IMR-90 (cell line): ENCODE measurements around the gene SULT1E1. TPM values are rescaled to one million over a fixed set of nuclear protein-coding genes. Genes with fewer than 3 reads are reported as not detected.

Experiments used
- ATAC-seq: fragments of 200-7000 bp; cut with Tn5 transposase; 2 replicates; pipeline ENCODE4 v1.9.1; 2020; ENCODE audit warnings: low read depth, mild to moderate bottlenecking, moderate library complexity
- BruUV-seq: library from RNA; stranded (reverse); fragments of 400-500 nt; replicated peaks from 2 replicates; lab custom pipeline; 2021; lab: Mats Ljungman, UMichigan
- CTCF ChIA-PET: fragments of 300-600 bp; formaldehyde crosslinking; extraction: SDS; loops from one replicate; lab custom pipeline; 2021; ENCODE audit warnings: antibody characterized with exemption; lab: Yijun Ruan, JAX
- POLR2A ChIA-PET: fragments of 300-600 bp; sonication (Branson Sonifier 250); formaldehyde crosslinking; loops from one replicate; lab custom pipeline; 2022; ENCODE audit warnings: antibody characterized with exemption; ENCODE audit not compliant: unreplicated experiment; lab: Charles Lee
- DNase-seq: peaks from one replicate; pipeline ENCODE4 v3.0.0; 2013
- H2AFZ ChIP-seq: replicated peaks from 2 replicates; pipeline ENCODE3; 2013; ENCODE audit warnings: low read length, mild to moderate bottlenecking; ENCODE audit not compliant: poor library complexity
- H2AK5ac ChIP-seq: 2 replicates; pipeline ENCODE4 v1.6.1; 2013; ENCODE audit warnings: low read depth, low read length, inconsistent platforms
- H2AK9ac ChIP-seq: replicated peaks from 2 replicates; pipeline ENCODE3; 2013; ENCODE audit warnings: mild to moderate bottlenecking, low read depth, low read length, moderate library complexity; ENCODE audit not compliant: poor library complexity
- H2BK120ac ChIP-seq: 2 replicates; pipeline ENCODE4 v1.6.1; 2013; ENCODE audit warnings: low read depth, low read length, inconsistent platforms
- H2BK15ac ChIP-seq: 3 replicates; pipeline ENCODE4 v1.6.1; 2013; ENCODE audit warnings: low read depth, low read length, inconsistent platforms
- H2BK20ac ChIP-seq: 2 replicates; pipeline ENCODE4 v1.6.1; 2013; ENCODE audit warnings: low read depth, mild to moderate bottlenecking, inconsistent platforms, low read length, moderate library complexity
- H2BK5ac ChIP-seq: 2 replicates; pipeline ENCODE4 v1.6.1; 2013; ENCODE audit warnings: mild to moderate bottlenecking, low read depth, low read length, inconsistent platforms; ENCODE audit not compliant: poor library complexity, severe bottlenecking
- H3K14ac ChIP-seq: replicated peaks from 2 replicates; pipeline ENCODE4 v1.6.1; 2013; ENCODE audit warnings: low read depth, low read length, inconsistent platforms
- H3K18ac ChIP-seq: 2 replicates; pipeline ENCODE4 v1.6.1; 2013; ENCODE audit warnings: low read depth, low read length, control low read depth
- H3K23ac ChIP-seq: 2 replicates; pipeline ENCODE4 v1.6.1; 2013; ENCODE audit warnings: low read depth, low read length, inconsistent platforms
- H3K27ac ChIP-seq: 2 replicates; pipeline ENCODE4 v1.5.1; 2013; ENCODE audit warnings: mild to moderate bottlenecking, control low read depth, low read length; ENCODE audit not compliant: insufficient read depth
- H3K27me3 ChIP-seq: 2 replicates; pipeline ENCODE4 v1.6.1; 2013; ENCODE audit warnings: low read length; ENCODE audit not compliant: control insufficient read depth, insufficient read depth
- H3K36me3 ChIP-seq: 2 replicates; pipeline ENCODE4 v1.6.1; 2013; ENCODE audit warnings: low read length, mixed read lengths; ENCODE audit not compliant: control insufficient read depth, insufficient read depth
- H3K4ac ChIP-seq: 2 replicates; pipeline ENCODE4 v1.6.1; 2013; ENCODE audit warnings: low read depth, low read length, inconsistent platforms
- H3K4me1 ChIP-seq: 2 replicates; pipeline ENCODE4 v1.6.1; 2013; ENCODE audit warnings: low read length, mixed read lengths; ENCODE audit not compliant: control insufficient read depth, insufficient read depth
- H3K4me2 ChIP-seq: 2 replicates; pipeline ENCODE4 v1.6.1; 2013; ENCODE audit warnings: low read depth, mild to moderate bottlenecking, control low read depth, low read length, moderate library complexity
- H3K4me3 ChIP-seq: 2 replicates; pipeline ENCODE4 v1.5.1; 2013; ENCODE audit warnings: low read depth, mild to moderate bottlenecking, control low read depth, low read length, moderate library complexity; ENCODE audit not compliant: insufficient read depth
- H3K56ac ChIP-seq: 2 replicates; pipeline ENCODE4 v1.6.1; 2013; ENCODE audit warnings: low read length, inconsistent platforms; ENCODE audit not compliant: insufficient read depth; ENCODE audit errors: extremely low read depth
- H3K79me1 ChIP-seq, 2 experiments: 2 replicates each; pipeline ENCODE4 v1.6.1; 2013; ENCODE audit warnings: low read length in 2 of 2, inconsistent platforms in 1 of 2, low read depth in 1 of 2
- H3K9ac ChIP-seq: 2 replicates; pipeline ENCODE4 v1.6.1; 2013; ENCODE audit warnings: low read depth, low read length, control low read depth
- H3K9me1 ChIP-seq: 2 replicates; pipeline ENCODE4 v1.6.1; 2013; ENCODE audit warnings: low read length, inconsistent platforms; ENCODE audit not compliant: insufficient read depth
- H3K9me3 ChIP-seq: 2 replicates; pipeline ENCODE4 v1.6.1; 2013; ENCODE audit warnings: low read length; ENCODE audit not compliant: control insufficient read depth, insufficient read depth
- H4K20me1 ChIP-seq: 2 replicates; pipeline ENCODE4 v1.6.1; 2013; ENCODE audit warnings: low read length, inconsistent platforms; ENCODE audit not compliant: insufficient read depth
- H4K5ac ChIP-seq: 2 replicates; pipeline ENCODE4 v1.6.1; 2013; ENCODE audit warnings: mild to moderate bottlenecking, low read depth, low read length, control low read depth
- H4K8ac ChIP-seq, 2 experiments: 2 replicates each; pipeline ENCODE4 v1.6.1; 2013; ENCODE audit warnings: low read depth in 2 of 2, low read length in 2 of 2, control low read depth in 1 of 2, inconsistent platforms in 1 of 2
- H4K91ac ChIP-seq: 2 replicates; pipeline ENCODE4 v1.6.1; 2013; ENCODE audit warnings: low read depth, low read length, inconsistent platforms; ENCODE audit not compliant: insufficient read depth
- RCOR1 ChIP-seq: IDR thresholded peaks from 2 replicates; pipeline ENCODE4 v1.6.1; 2012; ENCODE audit warnings: mild to moderate bottlenecking, low read length, improper control_type of control experiment; ENCODE audit not compliant: insufficient replicate concordance
- WGBS, 2 experiments: methylation state at CpG; one replicate each; pipeline versions ENCODE4 v1.1.5 to v1.1.7; 2013; ENCODE audit warnings: missing lambda C conversion rate in 2 of 2; ENCODE audit not compliant: insufficient read length in 1 of 2; ENCODE audit errors: extremely low coverage in 2 of 2; 5-methylcytosine and 5-hydroxymethylcytosine counted together
- dilution Hi-C: fragments of 300-500 bp; cut with HindIII; formaldehyde crosslinking; loops from one replicate; pipeline ENCODE4 v1.14.3; 2018; ENCODE audit warnings: low sequenced_read_pairs; ENCODE audit not compliant: unreplicated experiment
- in situ Hi-C: fragments of 300-500 bp; cut with MboI; formaldehyde crosslinking; loops from 3 replicates; pipeline ENCODE4 v1.14.3; 2019; ENCODE audit warnings: low sequenced_read_pairs, inconsistent platforms, mixed read lengths
- intact Hi-C: fragments of 100-400 bp; cut with micrococcal nuclease; formaldehyde crosslinking; loops from 2 replicates; pipeline ENCODE4 v1.10.0; 2022
- polyA plus RNA-seq, 3 experiments: library from polyadenylated mRNA; depleted of rRNA; stranded (reverse); fragments of >200 nt; gene quantifications; 2 replicates each; pipeline ENCODE4 v1.2.3, GENCODE V29; 2012; ENCODE audit warnings: low replicate concordance in 1 of 3
- total RNA-seq: library from RNA; depleted of rRNA; stranded (reverse); fragments of >200 nt; gene quantifications from 2 replicates; pipeline ENCODE4 v1.2.3, GENCODE V29; 2012
- TF ChIP-seq, protein P1 (sequence below): conservative IDR thresholded peaks from 2 replicates; pipeline ENCODE4 v1.5.1; 2012; ENCODE audit warnings: mild to moderate bottlenecking, low read depth, low read length, improper control_type of control experiment
- TF ChIP-seq, protein P2 (sequence below): fragments of 150-350 bp; IDR thresholded peaks from 2 replicates; pipeline ENCODE4 v1.6.1; 2017; ENCODE audit warnings: mild to moderate bottlenecking, antibody characterized with exemption, low read length, low read depth

The SULT1E1 gene
- total and polyA plus RNA-seq, 2 of the 4 experiments (the other 2 are of a cell fraction), result not detected

DNA sequence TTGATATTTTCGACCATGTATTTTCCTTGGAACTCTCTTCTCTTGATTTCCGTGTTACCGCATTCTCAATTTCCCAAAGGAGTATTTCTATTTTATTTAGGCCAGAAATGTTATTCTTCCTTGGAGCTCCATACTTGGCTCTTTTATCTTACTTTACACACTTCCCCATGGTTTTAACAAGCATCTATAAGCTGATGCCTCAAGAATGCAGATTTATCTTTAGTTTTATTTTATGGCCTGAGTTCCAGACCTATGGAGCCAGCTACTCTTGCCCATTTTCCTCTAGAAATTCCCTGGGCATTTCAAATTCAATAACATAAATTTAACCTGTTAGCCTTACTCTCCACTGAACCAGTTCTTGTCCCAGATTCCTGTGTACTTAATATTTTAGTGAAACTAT is 43.7 kb downstream of the SULT1E1 start:
- H3K4me3 ChIP-seq, result no peak overlapping the region
- dilution Hi-C loops (no loop called here), intact Hi-C loops (no loop called here), in situ Hi-C loops (no loop called here)
- H3K4me1 ChIP-seq, result no peaks in the 10 kb centered on the region
- no peaks in the 10 kb centered on the region for H3K79me1 ChIP-seq
- H3K9me1 ChIP-seq, result no peaks in the 10 kb centered on the region
- H3K9me3 ChIP-seq, result no peaks in the 10 kb centered on the region
- no peak overlapping the region for H3K18ac ChIP-seq
- no TSS peak for BruUV-seq
- H2BK20ac ChIP-seq, result no peak overlapping the region
- no peaks in the 10 kb centered on the region for H3K27me3 ChIP-seq
- no peak overlapping the region for H3K4me2 ChIP-seq
- H4K8ac ChIP-seq, result no peak overlapping the region
- no peak overlapping the region for H3K23ac ChIP-seq
- no peak overlapping the region for H3K4ac ChIP-seq
- H4K5ac ChIP-seq, result no peak overlapping the region
- ChIA-PET CTCF (no interaction called here), POLR2A (no interaction called here)
- no peak overlapping the region for H3K9ac ChIP-seq
- no peak overlapping the region for H2BK5ac ChIP-seq
- H3K14ac ChIP-seq, result no peak overlapping the region
- no peaks in the 10 kb centered on the region for H4K20me1 ChIP-seq
- ATAC-seq (no peak), DNase-seq (no peak)
- no peak overlapping the region for H2AK5ac ChIP-seq
- H3K56ac ChIP-seq, result no peak overlapping the region
- H3K27ac ChIP-seq, result no peak overlapping the region
- H2AK9ac ChIP-seq, result no peak overlapping the region
- no peak overlapping the region for H2BK120ac ChIP-seq
- H2AFZ ChIP-seq, result no peak overlapping the region
- TF ChIP-seq, protein P1, sequence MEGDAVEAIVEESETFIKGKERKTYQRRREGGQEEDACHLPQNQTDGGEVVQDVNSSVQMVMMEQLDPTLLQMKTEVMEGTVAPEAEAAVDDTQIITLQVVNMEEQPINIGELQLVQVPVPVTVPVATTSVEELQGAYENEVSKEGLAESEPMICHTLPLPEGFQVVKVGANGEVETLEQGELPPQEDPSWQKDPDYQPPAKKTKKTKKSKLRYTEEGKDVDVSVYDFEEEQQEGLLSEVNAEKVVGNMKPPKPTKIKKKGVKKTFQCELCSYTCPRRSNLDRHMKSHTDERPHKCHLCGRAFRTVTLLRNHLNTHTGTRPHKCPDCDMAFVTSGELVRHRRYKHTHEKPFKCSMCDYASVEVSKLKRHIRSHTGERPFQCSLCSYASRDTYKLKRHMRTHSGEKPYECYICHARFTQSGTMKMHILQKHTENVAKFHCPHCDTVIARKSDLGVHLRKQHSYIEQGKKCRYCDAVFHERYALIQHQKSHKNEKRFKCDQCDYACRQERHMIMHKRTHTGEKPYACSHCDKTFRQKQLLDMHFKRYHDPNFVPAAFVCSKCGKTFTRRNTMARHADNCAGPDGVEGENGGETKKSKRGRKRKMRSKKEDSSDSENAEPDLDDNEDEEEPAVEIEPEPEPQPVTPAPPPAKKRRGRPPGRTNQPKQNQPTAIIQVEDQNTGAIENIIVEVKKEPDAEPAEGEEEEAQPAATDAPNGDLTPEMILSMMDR, result no peak
- TF ChIP-seq RCOR1, result no peak
- TF ChIP-seq, protein P2, sequence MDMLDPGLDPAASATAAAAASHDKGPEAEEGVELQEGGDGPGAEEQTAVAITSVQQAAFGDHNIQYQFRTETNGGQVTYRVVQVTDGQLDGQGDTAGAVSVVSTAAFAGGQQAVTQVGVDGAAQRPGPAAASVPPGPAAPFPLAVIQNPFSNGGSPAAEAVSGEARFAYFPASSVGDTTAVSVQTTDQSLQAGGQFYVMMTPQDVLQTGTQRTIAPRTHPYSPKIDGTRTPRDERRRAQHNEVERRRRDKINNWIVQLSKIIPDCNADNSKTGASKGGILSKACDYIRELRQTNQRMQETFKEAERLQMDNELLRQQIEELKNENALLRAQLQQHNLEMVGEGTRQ, result no peak
- H4K91ac ChIP-seq, result no peak overlapping the region
- H2BK15ac ChIP-seq, result no peak overlapping the region
- no peaks in the 10 kb centered on the region for H3K36me3 ChIP-seq
- no CpG with 5 or more reads among the region's 3 CpGs for WGBS, 2 experiments
